WI38 (cell line): ENCODE data around the gene RELL1.

Experiments
- H3K4me3 ChIP-seq: 2 replicates; pipeline ENCODE4 v1.5.1; 2011; ENCODE audit warnings: low read depth, mild to moderate bottlenecking, control low read depth, low read length
- CTCF ChIP-seq: IDR thresholded peaks from 2 replicates; pipeline ENCODE4 v1.5.1; 2012; ENCODE audit warnings: low read depth, mild to moderate bottlenecking, control low read depth, low read length

RELL1 gene

DNA sequence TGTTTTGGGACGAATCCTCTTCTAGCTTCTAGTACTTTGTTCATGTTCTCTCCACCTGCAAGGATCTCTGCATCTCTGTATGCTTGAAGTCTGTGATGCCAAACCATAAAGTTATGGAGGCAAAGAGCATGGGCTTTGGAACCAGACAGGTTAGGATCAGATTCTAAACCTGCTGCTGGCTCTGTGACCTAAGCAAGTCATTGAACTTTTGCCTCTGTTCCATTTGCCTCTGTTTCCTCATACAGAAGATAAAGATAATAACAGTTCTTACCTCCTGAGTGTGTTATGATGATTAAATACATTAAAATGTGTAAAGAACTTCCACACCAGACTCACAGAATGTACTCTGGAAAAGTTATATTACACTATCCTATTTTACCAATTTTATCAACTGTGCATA lies 41.5 kb upstream of the RELL1 start:
- H3K4me3 ChIP-seq = no peak overlapping the region
- no peak for TF ChIP-seq CTCF

DNA sequence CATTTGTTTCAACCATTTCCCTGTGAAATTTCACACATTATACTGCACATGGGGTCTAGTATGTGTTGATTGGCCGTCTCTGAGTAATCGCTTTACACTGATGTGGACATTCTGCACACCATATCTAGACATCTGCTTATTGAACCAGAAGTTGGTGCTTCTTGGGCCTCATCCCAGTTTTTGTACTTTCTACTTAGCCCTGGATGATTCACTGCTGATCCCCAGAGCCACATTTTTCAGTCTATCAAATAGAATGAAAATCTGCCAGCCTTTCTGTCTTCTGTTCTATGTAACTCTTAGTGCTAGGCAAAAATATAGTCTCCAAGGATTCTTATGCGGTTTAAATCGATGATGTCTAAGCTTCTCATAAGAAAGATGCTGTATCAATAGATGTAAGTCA lies 40.5 kb upstream of the RELL1 start:
- TF ChIP-seq CTCF = no peak
- H3K4me3 ChIP-seq = no peak overlapping the region

DNA sequence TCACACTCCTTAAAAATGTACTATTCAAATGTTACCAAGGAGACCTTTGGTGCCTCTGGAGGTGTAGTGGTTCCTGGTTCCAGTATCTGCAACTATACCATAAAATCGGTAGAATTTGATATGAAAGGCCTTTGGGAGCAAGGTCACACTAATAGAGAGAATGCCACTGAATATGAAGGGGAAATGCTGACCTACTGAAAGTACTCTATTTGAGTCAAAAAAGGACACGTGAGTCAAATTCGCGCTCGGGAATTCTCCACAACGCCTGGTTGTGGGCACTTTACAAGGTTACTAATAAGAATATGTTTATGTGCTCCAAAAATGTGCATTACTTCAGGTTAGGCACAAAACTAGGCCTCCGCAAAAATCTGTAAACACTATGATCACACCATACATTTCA lies 39.5 kb upstream of the RELL1 start:
- no peak for TF ChIP-seq CTCF
- H3K4me3 ChIP-seq = no peak overlapping the region

DNA sequence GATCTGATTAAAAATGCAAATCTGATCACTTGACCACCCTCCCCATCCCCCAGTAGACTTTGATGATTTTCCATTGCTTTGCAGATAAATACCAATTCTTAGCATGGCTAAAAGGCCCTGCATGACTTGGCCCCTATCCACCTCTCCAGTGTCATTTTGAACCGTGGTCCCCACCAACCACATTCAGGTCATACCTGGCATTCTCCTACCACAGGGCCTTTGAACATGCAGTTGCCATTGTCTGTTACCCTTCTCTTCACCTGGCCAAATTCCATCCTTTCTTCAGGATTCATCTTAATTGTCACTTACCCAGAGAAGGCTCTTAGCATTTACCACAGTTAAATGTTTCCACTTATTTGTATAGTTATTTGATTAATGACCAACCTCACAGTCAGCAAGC lies 36.9 kb upstream of the RELL1 start:
- no peak for TF ChIP-seq CTCF
- H3K4me3 ChIP-seq = no peak overlapping the region

- TF ChIP-seq CTCF = no peak
- H3K4me3 ChIP-seq = no peak overlapping the region
These were observed 35.9 kb upstream of the RELL1 start for GRCh38 chr4:37721995-37722638.

GRCh38 chr4:37719021-37719420 lies 32.8 kb upstream of the RELL1 start:
- H3K4me3 ChIP-seq = no peak overlapping the region
- no peak for TF ChIP-seq CTCF

DNA sequence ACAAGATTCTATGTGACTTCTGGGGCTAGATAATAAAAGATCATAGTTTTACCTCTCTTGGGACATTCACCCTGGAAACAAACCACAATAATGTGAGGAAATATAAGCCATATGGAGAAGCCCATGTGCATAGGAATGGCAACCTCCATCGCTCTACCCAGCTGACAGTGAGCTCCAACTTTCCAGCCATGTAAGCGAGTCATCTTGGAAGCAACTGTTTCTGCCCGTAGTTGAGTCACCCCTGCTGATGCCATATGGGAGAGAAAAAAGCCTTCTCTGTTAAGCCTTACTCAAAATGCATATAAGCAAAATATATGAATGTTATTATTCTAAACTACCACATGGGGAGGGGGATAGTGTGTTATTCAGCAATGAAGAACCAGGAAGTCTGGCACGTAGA lies 31.4 kb upstream of the RELL1 start:
- H3K4me3 ChIP-seq = no peak overlapping the region
- TF ChIP-seq CTCF = no peak
